GM21360 (cell line): ENCODE measurements around the gene NEUROG1.

Experiments
- ATAC-seq: cut with Tn5 transposase; IDR thresholded peaks from one replicate; pipeline ENCODE4 v1.9.1; 2021; ENCODE audit warnings: mild to moderate bottlenecking, moderate library complexity; ENCODE audit not compliant: unreplicated experiment

Gene NEUROG1

GRCh38 chr5:135565266-135565665 lies 29.5 kb upstream of the NEUROG1 start:
- no peak for ATAC-seq

GRCh38 chr5:135564331-135564730 lies 28.6 kb upstream of the NEUROG1 start:
- no peak for ATAC-seq

GRCh38 chr5:135561266-135561665 lies 25.5 kb upstream of the NEUROG1 start:
- no peak for ATAC-seq

GRCh38 chr5:135560858-135561257 lies 25.1 kb upstream of the NEUROG1 start:
- peak; percentile 94 for ATAC-seq

- no peak for ATAC-seq
Observed at GRCh38 chr5:135559354-135559753, 23.6 kb upstream of the NEUROG1 start.

- ATAC-seq = no peak
Observed at GRCh38 chr5:135557076-135557838, 21.5 kb upstream of the NEUROG1 start.

GRCh38 chr5:135556620-135557019 lies 20.9 kb upstream of the NEUROG1 start:
- no peak for ATAC-seq

- no peak for ATAC-seq
Observed at GRCh38 chr5:135555530-135555929, 19.8 kb upstream of the NEUROG1 start.

GRCh38 chr5:135553688-135554462 lies 18.1 kb upstream of the NEUROG1 start:
- no peak for ATAC-seq

GRCh38 chr5:135551593-135552447 lies 16.1 kb upstream of the NEUROG1 start:
- ATAC-seq = peak; percentile 70

- no peak for ATAC-seq
Observed at GRCh38 chr5:135549413-135549812, 13.6 kb upstream of the NEUROG1 start.

- ATAC-seq = no peak
Observed at GRCh38 chr5:135547590-135548254, 12.0 kb upstream of the NEUROG1 start.

- no peak for ATAC-seq
Observed at GRCh38 chr5:135546912-135547311, 11.1 kb upstream of the NEUROG1 start.

- no peak for ATAC-seq
Observed at GRCh38 chr5:135546101-135546500, 10.3 kb upstream of the NEUROG1 start.

- ATAC-seq = no peak
Observed at GRCh38 chr5:135545099-135545498, 9.3 kb upstream of the NEUROG1 start.

- no peak for ATAC-seq
Observed at GRCh38 chr5:135543485-135544304, 7.9 kb upstream of the NEUROG1 start.

- no peak for ATAC-seq
Observed at GRCh38 chr5:135543001-135543484, 7.3 kb upstream of the NEUROG1 start.

- no peak for ATAC-seq
Observed at GRCh38 chr5:135541807-135542502, 6.2 kb upstream of the NEUROG1 start.

GRCh38 chr5:135539430-135540005 lies 3.8 kb upstream of the NEUROG1 start:
- ATAC-seq = no peak
